HG03039 (cell line): ENCODE results near the gene ADAMTS6.

Experiments used
- ATAC-seq: cut with Tn5 transposase; IDR thresholded peaks from one replicate; pipeline ENCODE4 v1.9.1; 2021; ENCODE audit warnings: mild to moderate bottlenecking, moderate library complexity; ENCODE audit not compliant: unreplicated experiment

Gene ADAMTS6

GRCh38 chr5:65111961-65112658, 369.6 kb downstream of the ADAMTS6 start:
- no peak for ATAC-seq

- no peak for ATAC-seq
Measured at GRCh38 chr5:65108786-65109743, 372.7 kb downstream of the ADAMTS6 start.

GRCh38 chr5:65105301-65105700, 376.4 kb downstream of the ADAMTS6 start:
- no peak for ATAC-seq

GRCh38 chr5:65104831-65105230, 376.9 kb downstream of the ADAMTS6 start:
- ATAC-seq, result no peak

GRCh38 chr5:65103756-65104440, 377.8 kb downstream of the ADAMTS6 start:
- ATAC-seq, result no peak

GRCh38 chr5:65102976-65103711, 378.6 kb downstream of the ADAMTS6 start:
- ATAC-seq, result peak; percentile 68

GRCh38 chr5:65102371-65102975, 379.2 kb downstream of the ADAMTS6 start:
- peak; percentile 6 for ATAC-seq

GRCh38 chr5:65101632-65102100, 380.1 kb downstream of the ADAMTS6 start:
- no peak for ATAC-seq

GRCh38 chr5:65100911-65101631, 380.6 kb downstream of the ADAMTS6 start:
- no peak for ATAC-seq
